Effector memory CD8-positive, alpha-beta T cell (primary cell): Measurements from ENCODE around the gene CRYL1.
A peak's percentile ranks its signal among the peaks of the same experiment; 100 is the strongest.

ENCODE experiments used
- ATAC-seq: fragments of 150-1000 bp; cut with Tn5 transposase; replicated peaks from 2 replicates; pipeline ENCODE4 v1.10.0; 2021; ENCODE audit warnings: mild to moderate bottlenecking, moderate library complexity
- DNase-seq, 3 experiments: peaks; one replicate each; pipeline ENCODE4 v3.0.0; 2021
- H3K27ac Mint-ChIP-seq, 2 donors: one replicate each; pipeline ENCODE4 v1.8.0; 2022; ENCODE audit warnings: mild to moderate bottlenecking in 2 of 2, mixed read lengths in 2 of 2, moderate library complexity in 2 of 2
- H3K27me3 Mint-ChIP-seq, 2 donors: one replicate each; pipeline ENCODE4 v1.8.0; 2022; ENCODE audit warnings: mixed read lengths in 2 of 2
- H3K36me3 Mint-ChIP-seq: one replicate; pipeline ENCODE4 v1.8.0; 2022; ENCODE audit warnings: mild to moderate bottlenecking, moderate library complexity, mixed read lengths; ENCODE audit not compliant: insufficient read depth
- H3K4me1 Mint-ChIP-seq, 2 donors: one replicate each; pipeline ENCODE4 v1.8.0; 2022; ENCODE audit warnings: low read depth in 2 of 2, mixed read lengths in 2 of 2
- H3K4me3 Mint-ChIP-seq, 2 donors: one replicate each; pipeline ENCODE4 v1.8.0; 2022; ENCODE audit warnings: mild to moderate bottlenecking in 2 of 2, mixed read lengths in 2 of 2, moderate library complexity in 2 of 2
- H3K9me3 Mint-ChIP-seq, 2 donors: one replicate each; pipeline ENCODE4 v1.8.0; 2022; ENCODE audit warnings: mixed read lengths in 2 of 2

CRYL1 gene

DNA sequence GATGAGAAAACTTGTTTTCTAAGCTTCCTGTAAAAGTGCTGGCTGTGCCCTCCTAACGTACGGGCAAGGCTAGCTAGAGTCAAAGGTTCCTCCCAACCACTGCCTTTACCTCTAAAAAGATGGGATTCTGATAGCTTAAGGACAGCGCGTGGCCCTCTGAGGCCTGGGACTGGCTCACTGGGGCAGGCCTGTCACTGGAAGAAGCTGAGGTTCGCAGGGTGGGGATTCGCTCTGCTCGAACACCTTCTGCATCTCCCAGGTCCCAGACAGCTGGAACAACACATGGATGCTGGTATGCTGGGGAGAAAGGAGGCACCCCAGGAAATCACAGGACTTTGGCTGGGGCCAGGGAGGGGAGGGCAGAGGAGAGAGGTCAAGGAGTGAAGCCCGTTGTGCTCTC is 53.1 kb downstream of the CRYL1 start:
- H3K4me1 Mint-ChIP-seq, result peaks cover 25 to 31% of the 10 kb centered on the region in 2 donors
- H3K9me3 Mint-ChIP-seq, result no peaks in the 10 kb centered on the region
- H3K27me3 Mint-ChIP-seq, result no peaks in the 10 kb centered on the region
- H3K36me3 Mint-ChIP-seq, result peaks cover 10% of the 10 kb centered on the region
- no peak for ATAC-seq
- H3K4me3 Mint-ChIP-seq, result no peak overlapping the region
- H3K27ac Mint-ChIP-seq, result peak overlapping the region; percentile 38 to 89
- no peak for DNase-seq

DNA sequence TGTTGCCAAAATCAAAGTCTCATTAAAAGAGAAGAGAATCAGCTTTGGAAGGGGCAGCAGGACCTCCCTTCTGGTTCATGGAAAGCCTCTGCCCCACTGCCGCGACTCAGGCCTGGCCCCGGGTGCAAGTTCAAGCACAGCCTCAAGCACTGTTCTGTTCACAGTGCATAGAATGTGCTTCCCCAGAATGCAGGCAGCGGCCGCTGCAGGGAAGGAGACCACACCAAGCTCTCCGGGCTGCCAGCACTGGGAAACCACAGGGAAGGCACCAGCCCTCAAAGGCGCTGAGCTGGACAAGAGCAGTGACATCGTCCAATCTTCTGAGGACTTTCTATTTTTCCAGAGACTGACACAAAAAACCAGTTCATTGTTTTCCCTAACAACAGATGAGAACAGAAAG is 55.5 kb downstream of the CRYL1 start:
- no peak for ATAC-seq
- no peak for DNase-seq
- peaks cover 8% of the 10 kb centered on the region in 2 donors for H3K4me1 Mint-ChIP-seq
- no peak overlapping the region for H3K27ac Mint-ChIP-seq
- H3K4me3 Mint-ChIP-seq, result no peak overlapping the region
- peaks cover 3% of the 10 kb centered on the region for H3K36me3 Mint-ChIP-seq
- H3K27me3 Mint-ChIP-seq, result no peaks in the 10 kb centered on the region
- H3K9me3 Mint-ChIP-seq, result no peaks in the 10 kb centered on the region

DNA sequence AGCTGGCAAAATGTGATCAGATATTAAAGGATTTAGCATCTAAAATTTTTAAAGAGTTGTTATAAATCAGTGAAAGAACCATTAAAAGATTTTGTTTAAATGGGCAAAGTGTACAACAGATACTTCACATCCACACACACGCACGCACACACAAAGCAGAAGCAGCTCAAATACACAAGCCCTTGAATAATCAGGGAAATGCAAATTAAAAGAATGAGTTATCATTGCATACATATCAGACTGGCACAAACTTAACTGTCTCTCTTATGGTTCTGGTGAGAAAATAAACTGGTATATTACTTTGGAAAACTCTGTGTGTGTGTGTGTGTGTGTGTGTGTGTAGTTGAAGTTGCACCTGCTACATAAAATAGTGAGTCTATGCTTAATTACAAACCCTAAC is 59.3 kb downstream of the CRYL1 start:
- ATAC-seq (no peak), DNase-seq (no peak)
- H3K4me3 Mint-ChIP-seq, result no peak overlapping the region
- peaks cover 0 to 2% of the 10 kb centered on the region in 2 donors for H3K4me1 Mint-ChIP-seq
- peaks cover 2% of the 10 kb centered on the region for H3K36me3 Mint-ChIP-seq
- no peaks in the 10 kb centered on the region for H3K27me3 Mint-ChIP-seq
- no peaks in the 10 kb centered on the region for H3K9me3 Mint-ChIP-seq
- H3K27ac Mint-ChIP-seq, result no peak overlapping the region

DNA sequence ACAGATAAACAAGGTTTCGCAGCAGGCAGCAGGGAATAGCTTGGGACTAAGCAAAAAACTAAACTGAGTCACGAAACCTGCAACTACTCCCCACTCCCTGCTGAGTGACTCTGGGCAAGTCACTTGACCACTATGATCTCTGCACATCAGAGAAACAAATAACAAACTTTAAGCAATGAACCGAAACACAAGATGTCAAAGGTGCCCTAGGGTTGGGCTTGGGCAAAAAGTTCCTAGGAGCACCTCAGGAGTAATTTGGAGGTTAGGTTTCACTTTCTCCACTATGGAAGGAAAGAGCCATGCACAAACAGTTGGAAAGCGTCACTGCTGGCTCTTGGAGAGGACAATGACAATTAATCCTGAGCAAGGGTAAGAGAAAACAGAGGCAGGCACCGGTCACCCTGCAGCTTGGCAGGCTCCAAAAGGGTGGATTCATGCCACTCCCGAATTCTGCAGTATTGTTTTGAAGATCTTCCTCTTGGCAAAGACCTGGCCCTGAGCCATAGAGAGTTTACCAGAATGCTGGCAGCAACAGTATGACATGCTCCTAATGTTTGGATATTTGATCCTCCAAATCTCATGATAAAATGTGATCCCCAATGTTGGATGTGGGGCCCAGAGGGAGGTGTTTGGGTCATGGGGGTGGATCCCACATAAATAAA is 60.3 kb downstream of the CRYL1 start:
- Mint-ChIP-seq H3K27ac (peak overlapping the region in 1 of 2 donors; percentile 56), H3K9me3 (no peaks in the 10 kb centered on the region), H3K36me3 (no peaks in the 10 kb centered on the region), H3K4me1 (peaks cover 0 to 2% of the 10 kb centered on the region in 2 donors), H3K27me3 (no peaks in the 10 kb centered on the region), H3K4me3 (no peak overlapping the region)
- no peak for ATAC-seq
- no peak for DNase-seq

DNA sequence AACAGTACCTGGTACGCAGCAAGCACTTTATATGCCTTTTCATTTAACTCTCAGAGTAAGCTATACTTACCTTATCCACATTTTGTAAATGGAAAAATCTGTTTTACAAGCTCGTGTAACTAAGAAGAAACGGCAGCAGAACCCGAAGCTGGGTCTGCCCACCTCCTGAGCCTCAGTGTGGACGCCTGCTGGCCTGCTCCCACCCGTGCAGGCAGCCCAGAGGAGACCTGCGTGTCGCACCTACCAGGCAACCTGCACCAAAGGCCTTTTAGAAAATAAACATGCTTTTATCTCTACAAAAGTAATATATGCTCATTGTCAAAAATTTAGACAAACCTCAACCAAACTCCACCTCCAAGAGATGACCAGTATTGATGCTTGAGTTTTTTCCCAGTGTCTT is 62.7 kb downstream of the CRYL1 start:
- no peaks in the 10 kb centered on the region for H3K36me3 Mint-ChIP-seq
- no peak overlapping the region for H3K27ac Mint-ChIP-seq
- DNase-seq (no peak), ATAC-seq (no peak)
- no peaks in the 10 kb centered on the region for H3K9me3 Mint-ChIP-seq
- H3K4me1 Mint-ChIP-seq, result peaks cover 2 to 3% of the 10 kb centered on the region in 2 donors
- H3K27me3 Mint-ChIP-seq, result no peaks in the 10 kb centered on the region
- no peak overlapping the region for H3K4me3 Mint-ChIP-seq

DNA sequence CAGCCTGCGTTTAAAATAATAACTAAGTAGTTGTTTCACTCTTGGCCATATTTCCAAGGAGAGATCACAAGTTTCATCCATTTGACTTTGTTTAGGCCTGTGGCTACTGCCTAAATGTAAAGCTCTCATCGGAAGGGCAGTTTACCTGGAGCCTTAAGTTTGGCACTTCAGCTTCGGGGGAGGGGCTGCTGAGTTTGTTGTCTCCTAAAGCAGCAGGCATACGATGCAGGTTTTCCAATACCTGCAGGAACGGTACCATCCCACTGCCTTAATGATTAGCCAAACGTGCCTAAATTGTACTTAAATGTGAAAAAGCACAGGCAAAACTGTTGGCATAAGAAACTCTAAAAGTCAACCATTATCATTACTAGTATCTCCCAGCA is 63.1 kb downstream of the CRYL1 start:
- ATAC-seq, result no peak
- Mint-ChIP-seq H3K4me1 (peaks cover 5 to 7% of the 10 kb centered on the region in 2 donors), H3K27me3 (no peaks in the 10 kb centered on the region), H3K9me3 (no peaks in the 10 kb centered on the region), H3K36me3 (no peaks in the 10 kb centered on the region), H3K4me3 (no peak overlapping the region), H3K27ac (no peak overlapping the region)
- no peak for DNase-seq

DNA sequence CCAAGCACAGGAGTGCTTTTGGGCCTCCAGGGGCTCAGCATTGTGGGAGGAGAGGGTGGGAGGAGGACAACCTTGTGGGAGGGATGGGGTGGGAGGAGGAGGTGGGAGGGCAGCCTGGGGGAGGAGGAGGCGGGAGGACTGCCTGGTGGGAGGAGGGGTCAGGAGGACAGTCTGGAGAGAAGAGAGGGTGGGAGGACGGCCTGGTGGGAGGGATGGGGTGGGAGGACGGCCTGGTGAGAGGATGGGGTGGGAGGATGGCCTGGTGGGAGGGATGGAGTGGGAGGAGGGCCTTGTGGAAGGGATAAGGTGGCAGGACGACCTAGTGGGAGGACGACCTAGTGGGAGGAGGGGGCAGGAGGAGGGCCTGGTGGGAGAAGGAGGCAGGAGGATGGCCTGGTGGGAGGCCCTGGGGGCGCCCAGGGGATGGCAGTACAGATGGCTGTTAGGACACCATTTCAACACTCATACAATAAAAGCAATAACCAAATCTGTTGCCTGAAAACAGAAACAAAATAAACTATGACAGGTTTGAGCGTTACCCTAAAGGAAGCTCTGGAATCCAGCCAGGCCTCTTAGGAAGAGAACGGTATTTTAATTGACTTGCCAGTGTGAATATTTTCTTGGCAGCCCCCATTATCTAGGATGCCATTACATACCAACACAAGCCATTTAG is 63.7 kb downstream of the CRYL1 start:
- H3K27ac Mint-ChIP-seq, result no peak overlapping the region
- DNase-seq (no peak), ATAC-seq (no peak)
- H3K9me3 Mint-ChIP-seq, result no peaks in the 10 kb centered on the region
- H3K4me1 Mint-ChIP-seq, result peaks cover 6 to 8% of the 10 kb centered on the region in 2 donors
- H3K4me3 Mint-ChIP-seq, result no peak overlapping the region
- H3K27me3 Mint-ChIP-seq, result no peaks in the 10 kb centered on the region
- H3K36me3 Mint-ChIP-seq, result no peaks in the 10 kb centered on the region

DNA sequence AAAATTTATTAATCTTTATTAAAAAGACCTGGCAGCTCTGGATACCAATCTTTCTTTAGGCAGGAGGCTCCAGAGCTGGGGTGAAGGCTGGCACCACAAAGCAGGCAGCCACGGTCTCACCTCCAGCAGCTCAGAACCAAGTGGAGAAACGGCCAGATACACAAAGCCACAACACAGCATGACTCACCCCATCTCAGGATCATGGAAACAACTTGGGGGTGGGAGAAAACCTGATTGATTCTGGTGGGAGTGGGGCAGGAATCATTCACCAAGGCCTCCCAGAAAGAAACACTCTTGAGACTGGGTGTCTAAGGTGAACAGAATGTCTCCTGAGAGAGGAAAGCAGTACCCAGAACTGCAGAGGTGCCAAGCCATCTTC is 64.2 kb downstream of the CRYL1 start:
- Mint-ChIP-seq H3K27ac (peak overlapping the region in 1 of 2 donors; percentile 3), H3K9me3 (no peaks in the 10 kb centered on the region), H3K36me3 (no peaks in the 10 kb centered on the region), H3K27me3 (no peaks in the 10 kb centered on the region), H3K4me3 (no peak overlapping the region), H3K4me1 (peaks cover 8% of the 10 kb centered on the region in 2 donors)
- ATAC-seq (no peak), DNase-seq (no peak)

DNA sequence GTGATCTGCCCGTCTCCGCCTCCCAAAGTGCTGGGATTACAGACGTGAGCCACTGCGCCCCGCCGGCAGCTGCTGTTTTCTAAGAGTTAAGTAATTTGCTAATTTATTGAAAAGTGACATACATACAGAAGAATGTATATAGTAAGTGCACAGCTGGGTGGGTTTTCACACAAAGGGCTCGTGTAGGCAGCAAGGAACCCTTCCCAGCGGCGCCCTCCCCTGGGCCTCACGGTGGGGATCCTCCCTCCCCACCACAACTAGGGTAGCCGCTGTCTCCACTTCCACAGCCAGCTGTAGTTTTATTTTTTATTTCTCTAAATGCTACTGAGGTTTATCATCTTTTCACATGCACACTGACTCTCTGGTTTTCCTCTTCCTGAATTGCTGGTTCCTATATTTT is 64.9 kb downstream of the CRYL1 start:
- H3K4me1 Mint-ChIP-seq, result peaks cover 8% of the 10 kb centered on the region in 2 donors
- peak overlapping the region in 1 of 2 donors; percentile 3 for H3K27ac Mint-ChIP-seq
- ATAC-seq, result no peak
- no peaks in the 10 kb centered on the region for H3K27me3 Mint-ChIP-seq
- DNase-seq, result no peak
- no peaks in the 10 kb centered on the region for H3K9me3 Mint-ChIP-seq
- no peak overlapping the region for H3K4me3 Mint-ChIP-seq
- no peaks in the 10 kb centered on the region for H3K36me3 Mint-ChIP-seq

DNA sequence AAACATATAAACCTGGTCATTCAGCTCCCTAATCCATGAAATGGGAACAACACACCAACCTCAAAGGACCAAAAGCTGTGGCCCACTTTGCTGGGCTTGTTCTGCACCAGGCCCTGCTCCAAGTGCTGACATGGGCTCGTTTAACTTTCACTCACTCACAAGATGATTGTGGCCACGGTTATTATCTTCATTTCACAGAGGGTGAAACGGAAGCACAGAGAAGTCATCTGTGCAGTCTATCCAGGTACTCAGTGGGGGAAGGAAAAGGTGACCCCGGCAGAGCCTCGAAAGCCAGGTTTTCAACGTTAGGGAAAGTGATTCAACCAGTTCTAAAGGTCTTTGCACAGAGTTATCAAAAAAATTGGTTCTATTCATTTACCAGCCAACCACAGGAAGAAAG is 68.0 kb downstream of the CRYL1 start:
- Mint-ChIP-seq H3K27ac (no peak overlapping the region), H3K4me1 (peaks cover 6 to 8% of the 10 kb centered on the region in 2 donors), H3K27me3 (no peaks in the 10 kb centered on the region), H3K9me3 (no peaks in the 10 kb centered on the region), H3K4me3 (no peak overlapping the region), H3K36me3 (no peaks in the 10 kb centered on the region)
- DNase-seq (no peak), ATAC-seq (peak; percentile 8)

DNA sequence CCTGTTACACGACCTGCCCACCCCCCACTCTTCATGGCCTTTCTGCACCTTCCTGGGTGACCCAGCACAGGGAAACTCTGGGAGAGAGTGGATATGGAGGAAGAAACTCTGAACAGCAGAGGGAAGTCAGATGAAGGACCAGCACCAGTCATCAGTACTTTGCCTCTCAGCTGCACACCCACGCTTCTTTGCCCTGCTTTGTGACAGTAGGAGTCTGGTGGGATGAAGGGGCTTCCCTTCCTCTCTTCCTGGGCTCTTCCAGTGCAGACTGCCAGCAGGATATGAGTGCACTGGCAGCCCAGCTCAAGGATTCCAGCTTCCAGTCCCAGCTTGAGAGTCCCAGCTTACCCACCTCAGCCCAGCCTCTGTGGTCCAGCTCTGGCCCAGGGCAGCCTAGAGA is 68.9 kb downstream of the CRYL1 start:
- Mint-ChIP-seq H3K9me3 (no peaks in the 10 kb centered on the region), H3K27ac (peak overlapping the region in 1 of 2 donors; percentile 64), H3K4me1 (peaks cover 9 to 11% of the 10 kb centered on the region in 2 donors), H3K4me3 (no peak overlapping the region), H3K27me3 (no peaks in the 10 kb centered on the region), H3K36me3 (no peaks in the 10 kb centered on the region)
- DNase-seq (no peak), ATAC-seq (no peak)

DNA sequence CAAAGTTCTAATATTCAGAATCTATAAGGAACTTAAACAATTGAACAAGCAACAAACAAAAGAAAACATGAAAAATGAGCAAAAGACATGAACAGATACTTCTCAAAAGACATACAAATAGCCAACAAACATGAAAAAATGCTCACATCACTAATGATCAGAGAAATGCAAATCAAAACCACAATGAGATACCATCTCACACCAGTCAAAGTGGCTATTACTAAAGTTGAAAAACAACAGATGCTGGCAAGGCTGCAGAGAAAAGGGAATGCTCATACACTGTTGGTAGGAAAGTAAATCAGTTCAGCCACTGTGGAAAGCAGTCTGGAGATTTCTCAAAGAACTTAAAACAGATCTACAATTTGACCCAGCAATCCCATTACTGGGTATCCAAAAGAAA is 74.3 kb downstream of the CRYL1 start:
- peak overlapping the region in 1 of 2 donors; percentile 32 for H3K27ac Mint-ChIP-seq
- peaks cover 1 to 11% of the 10 kb centered on the region in 2 donors for H3K9me3 Mint-ChIP-seq
- no peak for ATAC-seq
- H3K36me3 Mint-ChIP-seq, result no peaks in the 10 kb centered on the region
- no peak for DNase-seq
- H3K27me3 Mint-ChIP-seq, result no peaks in the 10 kb centered on the region
- H3K4me3 Mint-ChIP-seq, result no peak overlapping the region
- H3K4me1 Mint-ChIP-seq, result peaks cover 7 to 10% of the 10 kb centered on the region in 2 donors

DNA sequence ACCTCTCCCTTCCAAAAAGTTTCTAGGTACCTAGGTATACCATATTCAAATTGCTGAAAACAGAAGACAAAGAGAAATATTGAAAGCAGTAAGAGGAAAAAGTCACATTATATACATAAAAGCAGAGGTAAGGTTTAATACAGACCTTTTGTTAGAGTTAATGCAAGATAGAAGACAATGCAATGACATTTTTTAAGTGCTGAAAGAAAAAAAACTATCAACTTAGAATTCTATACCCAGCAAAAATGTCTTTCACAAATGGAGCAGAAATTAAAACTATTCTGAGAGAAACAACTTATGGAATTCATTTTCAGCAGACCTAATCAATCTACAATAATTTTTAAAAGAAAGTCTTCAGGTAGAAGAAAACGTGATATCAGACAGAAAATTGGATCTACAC is 77.2 kb downstream of the CRYL1 start:
- DNase-seq (no peak), ATAC-seq (no peak)
- Mint-ChIP-seq H3K9me3 (peaks cover 1 to 11% of the 10 kb centered on the region in 2 donors), H3K27me3 (no peaks in the 10 kb centered on the region), H3K27ac (no peak overlapping the region), H3K4me3 (no peak overlapping the region), H3K36me3 (no peaks in the 10 kb centered on the region), H3K4me1 (peaks cover 7 to 10% of the 10 kb centered on the region in 2 donors)

DNA sequence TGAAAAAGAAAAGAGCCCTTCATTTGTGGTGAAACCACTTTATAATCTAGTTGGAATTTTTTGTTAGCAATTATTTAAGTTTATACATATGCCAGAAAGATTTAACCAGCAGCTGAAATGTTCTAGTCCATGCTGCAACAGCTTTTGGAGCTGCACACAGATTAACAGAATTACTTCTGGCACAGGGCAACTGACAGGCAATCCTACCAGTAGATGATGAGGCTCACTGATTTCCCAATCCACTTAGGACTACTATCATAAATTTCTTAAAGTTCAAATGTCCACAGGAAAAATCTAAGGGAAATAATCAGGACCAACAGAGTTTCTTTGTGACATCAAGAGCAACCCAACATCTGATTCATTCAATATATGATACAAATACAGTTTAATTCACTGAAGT is 78.8 kb downstream of the CRYL1 start:
- H3K27ac Mint-ChIP-seq, result no peak overlapping the region
- peaks cover 1 to 11% of the 10 kb centered on the region in 2 donors for H3K9me3 Mint-ChIP-seq
- H3K36me3 Mint-ChIP-seq, result no peaks in the 10 kb centered on the region
- DNase-seq, result no peak
- H3K4me1 Mint-ChIP-seq, result peaks cover 9 to 12% of the 10 kb centered on the region in 2 donors
- H3K4me3 Mint-ChIP-seq, result no peak overlapping the region
- no peaks in the 10 kb centered on the region for H3K27me3 Mint-ChIP-seq
- no peak for ATAC-seq
